Activated CD8-positive, alpha-beta memory T cell treated with anti-CD3 and anti-CD28 coated beads for 4 hours (primary cell): ENCODE results near the gene TBC1D5.
"Not testable (repeated sequence)": the region's sequence is repeated elsewhere in the genome, so short reads cannot be mapped to it uniquely, and the experiment has no call there.

Source experiments
- DNase-seq, 2 donors: peaks; one replicate each; pipeline ENCODE4 v3.0.0-alpha.2; 2020; ENCODE audit warnings: low read depth in 2 of 2

Gene TBC1D5

DNA sequence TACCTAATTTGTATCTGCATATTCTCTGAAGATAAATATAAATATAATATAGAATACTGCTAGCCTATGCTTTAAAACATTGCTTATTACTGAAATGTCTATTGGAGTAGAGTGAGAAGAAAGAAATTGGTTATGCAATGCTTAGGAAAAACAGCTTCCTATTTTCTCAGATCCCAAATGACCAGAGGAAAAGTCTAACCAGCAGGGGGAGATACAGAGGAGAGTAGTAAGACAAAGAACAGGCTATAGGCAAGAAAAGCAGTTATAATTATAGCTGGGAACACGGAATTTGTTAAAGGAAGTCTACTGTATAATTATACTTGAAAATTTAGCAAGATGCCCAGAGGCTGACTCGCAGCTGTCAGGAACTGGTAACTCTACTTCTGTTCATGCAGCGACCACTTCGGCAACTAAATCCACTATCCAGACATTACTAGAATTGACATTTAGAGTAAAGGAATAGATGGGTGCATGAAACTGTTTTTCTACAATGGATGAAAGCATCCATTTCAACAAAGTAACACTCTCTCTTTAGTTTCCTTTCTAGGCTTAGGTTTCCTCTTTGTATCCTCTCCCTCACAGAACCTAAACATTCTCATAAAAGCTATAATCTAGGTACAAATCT lies 97.2 kb downstream of the TBC1D5 start:
- no peak for DNase-seq

GRCh38 chr3:17643691-17644090 lies 98.7 kb downstream of the TBC1D5 start:
- no peak for DNase-seq

DNA sequence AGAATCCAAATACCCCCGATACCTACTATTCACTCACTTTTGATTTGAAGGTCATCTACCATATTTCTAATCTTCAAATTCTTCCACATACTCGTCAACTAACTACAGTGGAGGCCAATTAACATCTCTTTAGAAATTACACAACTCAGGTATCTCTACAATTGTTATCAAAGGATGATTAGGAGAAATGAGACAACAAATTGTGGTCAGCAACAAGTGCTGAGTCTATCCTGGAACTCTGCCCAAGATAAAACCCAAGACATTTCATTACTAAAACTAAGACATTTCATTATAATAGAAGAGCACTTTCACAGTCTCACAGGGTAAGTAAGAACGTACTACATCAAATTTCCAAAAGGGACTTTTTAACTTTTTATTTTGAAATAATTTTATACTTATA lies 100.0 kb downstream of the TBC1D5 start:
- DNase-seq: no peak

DNA sequence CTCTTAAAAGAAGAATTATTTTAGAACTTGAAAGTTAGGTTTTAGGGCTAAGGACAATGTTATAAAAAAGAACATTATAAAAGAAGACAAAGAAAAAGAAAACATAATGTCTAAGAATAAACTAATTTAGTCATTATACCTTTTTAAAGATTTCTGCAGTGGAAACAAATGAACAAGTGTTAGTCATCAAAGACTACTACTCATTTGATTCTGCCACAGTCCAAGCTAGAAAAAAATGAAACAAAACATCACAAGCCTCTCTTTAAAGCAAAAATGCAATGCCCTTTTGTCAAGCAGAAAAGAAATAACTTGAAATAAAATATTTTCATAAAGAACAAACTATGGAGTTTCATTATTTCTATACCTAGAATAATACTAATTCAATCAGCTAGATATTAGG lies 102.0 kb downstream of the TBC1D5 start:
- no peak for DNase-seq

GRCh38 chr3:17639765-17640164 lies 102.7 kb downstream of the TBC1D5 start:
- no peak for DNase-seq

- no peak for DNase-seq
Measured at GRCh38 chr3:17639257-17639656, 103.2 kb downstream of the TBC1D5 start.

DNA sequence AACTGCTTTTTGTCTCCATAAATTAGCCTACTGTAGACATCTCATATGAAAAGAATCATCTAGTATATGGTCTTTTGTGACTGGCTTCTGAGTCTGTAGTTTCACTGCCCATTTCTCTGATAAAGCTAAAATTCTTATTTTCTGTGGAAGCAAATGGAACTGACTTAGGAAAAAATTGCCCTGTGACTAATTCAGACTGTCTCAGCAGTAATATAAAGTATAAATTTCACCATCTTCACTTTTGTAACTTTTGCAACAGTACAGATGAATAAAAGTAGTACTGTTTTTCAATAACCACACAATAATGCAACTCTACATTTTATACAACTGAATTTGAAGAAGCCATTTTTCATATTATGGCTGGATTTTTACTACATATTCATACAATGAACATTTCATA lies 104.1 kb downstream of the TBC1D5 start:
- no peak for DNase-seq

DNA sequence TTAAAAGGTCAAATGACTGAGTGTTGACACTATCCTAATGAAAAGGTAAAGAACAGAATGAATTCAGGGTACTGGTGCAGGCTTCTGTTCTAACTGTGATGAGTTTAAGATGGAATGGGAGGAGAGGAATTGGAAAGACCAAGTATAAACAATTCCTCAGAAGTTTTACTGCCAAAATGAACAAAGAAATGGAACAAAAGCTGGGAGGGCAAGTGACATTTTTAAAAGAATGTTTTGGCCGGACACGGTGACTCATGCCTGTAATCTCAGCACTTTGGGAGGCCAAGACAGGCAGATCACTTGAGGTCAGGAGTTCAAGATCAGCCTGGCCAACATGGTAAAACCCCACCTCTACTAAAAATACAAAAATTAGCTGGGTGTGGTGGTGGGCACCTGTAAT lies 106.8 kb downstream of the TBC1D5 start:
- not testable (repeated sequence) for DNase-seq

- no peak for DNase-seq
Measured at GRCh38 chr3:17634964-17635363, 107.5 kb downstream of the TBC1D5 start.

DNA sequence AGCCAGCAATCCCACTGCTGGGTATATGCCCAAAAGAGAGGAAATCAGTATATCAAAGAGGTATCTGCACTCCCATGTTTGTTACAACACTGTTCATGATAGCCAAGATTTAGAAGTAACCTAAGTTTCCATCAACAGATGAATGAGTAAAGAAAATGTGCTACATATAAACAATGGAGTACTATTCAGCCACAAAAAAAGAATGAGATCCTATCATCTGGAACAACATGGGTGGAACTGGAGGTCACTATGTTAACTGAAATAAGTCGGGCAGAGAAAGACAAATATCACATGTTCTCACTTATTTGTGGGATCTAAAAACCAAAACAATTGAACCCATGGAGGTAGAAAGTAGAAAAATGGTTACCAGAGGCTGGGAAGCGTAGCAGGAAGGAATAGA lies 108.2 kb downstream of the TBC1D5 start:
- no peak for DNase-seq

- DNase-seq: no peak
Measured at GRCh38 chr3:17632401-17633100, 109.9 kb downstream of the TBC1D5 start.

GRCh38 chr3:17631609-17632008 lies 110.8 kb downstream of the TBC1D5 start:
- DNase-seq: no peak

- DNase-seq: no peak
Measured at GRCh38 chr3:17629400-17629799, 113.0 kb downstream of the TBC1D5 start.

GRCh38 chr3:17626395-17626794 lies 116.0 kb downstream of the TBC1D5 start:
- DNase-seq: no peak

DNA sequence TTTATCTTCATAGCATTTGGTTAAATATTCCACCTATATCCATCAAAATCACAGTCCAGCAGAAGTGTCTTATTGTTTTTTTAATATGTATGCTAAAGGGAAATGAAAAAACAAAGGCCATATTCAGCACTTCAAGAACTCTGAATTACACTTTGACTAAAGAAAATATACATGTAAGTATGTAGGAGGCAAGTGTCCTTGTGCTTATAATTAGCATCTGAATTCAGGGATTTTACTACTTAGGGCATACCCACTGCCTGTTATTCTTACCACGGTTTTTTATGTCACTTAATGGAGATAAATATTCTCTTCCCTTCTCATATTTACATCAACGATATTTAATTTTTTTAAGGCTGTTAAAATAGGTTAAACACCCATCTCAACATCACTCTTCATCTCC lies 117.3 kb downstream of the TBC1D5 start:
- DNase-seq: no peak

- no peak for DNase-seq
Measured at GRCh38 chr3:17623464-17623863, 119.0 kb downstream of the TBC1D5 start.

GRCh38 chr3:17619968-17620367 lies 122.5 kb downstream of the TBC1D5 start:
- no peak for DNase-seq

DNA sequence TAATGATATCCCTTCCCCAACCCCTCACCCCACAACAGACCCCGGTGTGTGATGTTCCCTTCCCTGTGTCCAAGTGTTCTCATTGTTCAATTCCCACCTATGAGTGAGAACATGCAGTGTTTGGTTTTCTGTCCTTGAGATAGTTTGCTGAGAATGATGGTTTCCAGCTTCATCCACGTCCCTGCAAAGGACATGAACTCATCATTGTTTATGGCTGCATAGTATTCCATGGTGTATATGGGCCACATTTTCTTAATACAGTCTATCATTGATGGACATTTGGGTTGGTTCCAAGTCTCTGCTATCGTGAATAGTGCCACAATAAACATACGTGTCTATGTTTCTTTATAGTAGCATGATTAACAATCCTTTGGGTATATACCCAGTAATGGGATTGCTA lies 129.4 kb downstream of the TBC1D5 start:
- not testable (repeated sequence) for DNase-seq

- no peak for DNase-seq
Measured at GRCh38 chr3:17607905-17608304, 134.5 kb downstream of the TBC1D5 start.

DNA sequence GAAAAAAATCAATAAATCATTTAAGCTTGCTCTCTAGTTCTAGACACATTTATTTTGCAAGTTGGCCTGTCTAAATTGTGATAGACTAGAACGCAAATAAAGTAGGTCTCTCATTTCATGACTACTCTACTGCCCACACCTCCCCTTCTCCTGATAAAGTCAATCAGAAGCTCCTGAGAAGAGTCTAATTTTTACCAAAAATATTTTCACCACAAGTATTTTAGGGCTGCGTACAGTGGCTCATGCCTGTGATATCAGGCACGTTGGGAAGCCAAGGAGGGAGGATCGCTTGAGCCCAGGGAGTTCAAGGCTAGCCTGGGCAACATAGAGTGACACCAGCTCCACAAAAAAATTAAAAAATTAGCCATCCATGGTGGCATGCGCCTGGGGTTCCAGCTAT lies 136.5 kb downstream of the TBC1D5 start:
- DNase-seq: no peak

DNA sequence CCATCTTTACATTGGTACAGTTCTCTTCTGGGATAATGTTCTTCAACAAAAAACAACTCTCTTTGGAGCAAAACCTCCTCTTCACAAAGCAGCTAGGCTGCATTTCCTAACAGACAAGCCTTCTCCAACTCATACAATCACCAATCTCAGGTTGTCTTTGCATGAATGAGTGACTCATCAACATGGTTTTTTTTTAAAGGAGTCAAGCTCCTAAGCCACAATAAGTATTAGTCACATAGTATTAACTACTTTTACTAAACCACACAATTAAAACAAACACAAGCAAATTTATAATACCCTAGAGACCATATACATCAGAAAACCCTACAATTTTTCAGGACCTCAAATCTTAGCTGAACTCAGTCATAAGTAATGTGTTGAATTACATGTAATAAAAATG lies 137.4 kb downstream of the TBC1D5 start:
- DNase-seq: no peak

DNA sequence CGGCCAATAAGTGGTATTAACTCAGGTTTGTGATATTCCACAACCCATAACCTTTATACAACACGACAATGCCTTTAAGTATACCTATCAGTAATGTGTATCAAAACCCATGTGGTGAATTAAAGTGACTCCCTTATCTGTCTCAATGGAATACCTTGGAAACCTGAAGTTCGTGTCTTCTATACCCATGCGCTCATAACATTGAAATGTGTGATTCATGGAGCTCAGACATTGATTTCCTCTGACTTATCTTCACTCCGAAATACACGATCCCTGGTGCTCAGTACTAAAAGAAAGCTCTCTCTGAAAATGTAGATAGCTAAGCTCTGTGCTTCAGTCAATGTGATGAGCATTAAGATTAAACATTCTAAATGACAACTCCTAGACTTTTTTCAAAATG lies 140.3 kb downstream of the TBC1D5 start:
- DNase-seq: no peak

GRCh38 chr3:17592956-17593355 lies 149.5 kb downstream of the TBC1D5 start:
- DNase-seq: no peak

- no peak for DNase-seq
Measured at GRCh38 chr3:17590465-17590864, 152.0 kb downstream of the TBC1D5 start.
